Placental epithelial cell (primary cell): Measurements from ENCODE around the gene RNASEH1. TPM values are rescaled to one million over a fixed set of nuclear protein-coding genes. Genes with fewer than 3 reads are reported as not detected.

Experiments used
- total RNA-seq: library from RNA; depleted of rRNA; stranded (reverse); fragments of >200 nt; gene quantifications from 2 replicates; pipeline ENCODE4 v1.2.3, GENCODE V29; 2012

The RNASEH1 gene
- total RNA-seq: 16.5 and 20.5 TPM in 2 replicates

GRCh38 chr2:3558205-3559014, at the start of gene RNASEH1:
Gene RNASEH1, minus strand, starts transcription at chr2:3558333. Its CDS starts 73 bp downstream, at chr2:3558260.

DNA sequence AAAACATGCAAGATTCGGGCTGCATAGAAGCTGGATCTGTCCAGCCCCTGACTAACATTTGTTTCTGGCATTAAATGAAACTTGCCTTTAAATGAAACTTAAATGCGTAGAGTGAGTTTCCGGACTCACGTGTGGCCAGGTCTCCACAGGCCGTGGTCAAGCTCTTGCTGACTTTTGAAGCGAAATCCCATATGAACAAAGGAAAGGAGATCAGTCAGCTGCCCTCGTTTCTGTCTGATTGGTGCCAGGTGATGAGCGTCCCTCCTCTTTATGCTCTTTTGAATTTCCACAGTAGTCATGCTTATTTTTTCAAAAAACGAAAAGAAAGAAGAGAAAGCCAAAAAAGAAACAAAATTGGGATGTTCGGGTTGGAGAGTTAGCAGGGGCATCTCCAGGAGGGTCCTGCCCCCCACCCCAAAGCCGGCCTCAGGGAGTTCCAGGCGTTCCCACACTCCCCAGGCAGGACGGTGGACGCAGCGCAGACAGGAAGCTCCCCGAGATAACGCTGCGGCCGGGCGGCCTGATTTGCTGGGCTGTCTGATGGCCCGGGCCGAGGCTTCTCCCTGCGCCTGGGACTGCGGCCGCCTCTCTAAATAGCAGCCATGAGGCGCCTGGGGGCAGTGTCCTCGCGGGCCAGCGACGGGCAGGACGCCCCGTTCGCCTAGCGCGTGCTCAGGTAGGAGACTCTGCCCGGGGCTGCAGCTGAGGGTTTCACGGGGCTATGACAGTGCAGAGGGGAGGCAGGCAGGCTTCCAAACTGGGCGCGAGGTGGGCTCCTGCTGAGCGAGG, 36.6 kb upstream of the RNASEH1 start, which contains the start of gene COLEC11:
Gene COLEC11, plus strand, starts transcription at position 620 of the 789 bp plus-strand sequence. CDS start 9,229 bp downstream, outside the sequence.

GRCh38 chr2:3519255-3520205, 38.6 kb downstream of the RNASEH1 start, which contains the start of gene ADI1:
Gene ADI1, minus strand, starts transcription at chr2:3519531. Its CDS starts 44 bp downstream, at chr2:3519487.

Other genes starting within 250 kb of the RNASEH1 start
- gene EIPR1, start 180.5 kb downstream of the RNASEH1 start, total RNA-seq: 14.5 and 39.5 TPM in 2 replicates
- 68.5 and 101 TPM in 2 replicates for gene TRAPPC12, start 178.6 kb downstream of the RNASEH1 start, total RNA-seq
- 74.6 and 76.3 TPM in 2 replicates for gene ADI1, start 38.8 kb downstream of the RNASEH1 start, total RNA-seq
- 1,334 and 1,576 TPM in 2 replicates for gene RPS7, start 16.9 kb upstream of the RNASEH1 start, total RNA-seq
- gene COLEC11, start 36.8 kb upstream of the RNASEH1 start, total RNA-seq: 0.39 TPM in 1 of 2 replicates, not detected in the other
- gene ALLC, start 99.9 kb upstream of the RNASEH1 start, total RNA-seq: not detected in 2 replicates
- not detected in 2 replicates for gene DCDC2C, start 145.2 kb upstream of the RNASEH1 start, total RNA-seq